Activated naive CD4-positive, alpha-beta T cell treated with anti-CD3 and anti-CD28 coated beads, Interleukin-2, amount 50 U/mL, for 16 hours (primary cell): ENCODE results near the gene CYP2A6.
"Not testable (repeated sequence)": the region's sequence is repeated elsewhere in the genome, so short reads cannot be mapped to it uniquely, and the experiment has no call there.

Experiments used
- DNase-seq: peaks from one replicate; pipeline ENCODE4 v3.0.0-alpha.2; 2020

The CYP2A6 gene

DNA sequence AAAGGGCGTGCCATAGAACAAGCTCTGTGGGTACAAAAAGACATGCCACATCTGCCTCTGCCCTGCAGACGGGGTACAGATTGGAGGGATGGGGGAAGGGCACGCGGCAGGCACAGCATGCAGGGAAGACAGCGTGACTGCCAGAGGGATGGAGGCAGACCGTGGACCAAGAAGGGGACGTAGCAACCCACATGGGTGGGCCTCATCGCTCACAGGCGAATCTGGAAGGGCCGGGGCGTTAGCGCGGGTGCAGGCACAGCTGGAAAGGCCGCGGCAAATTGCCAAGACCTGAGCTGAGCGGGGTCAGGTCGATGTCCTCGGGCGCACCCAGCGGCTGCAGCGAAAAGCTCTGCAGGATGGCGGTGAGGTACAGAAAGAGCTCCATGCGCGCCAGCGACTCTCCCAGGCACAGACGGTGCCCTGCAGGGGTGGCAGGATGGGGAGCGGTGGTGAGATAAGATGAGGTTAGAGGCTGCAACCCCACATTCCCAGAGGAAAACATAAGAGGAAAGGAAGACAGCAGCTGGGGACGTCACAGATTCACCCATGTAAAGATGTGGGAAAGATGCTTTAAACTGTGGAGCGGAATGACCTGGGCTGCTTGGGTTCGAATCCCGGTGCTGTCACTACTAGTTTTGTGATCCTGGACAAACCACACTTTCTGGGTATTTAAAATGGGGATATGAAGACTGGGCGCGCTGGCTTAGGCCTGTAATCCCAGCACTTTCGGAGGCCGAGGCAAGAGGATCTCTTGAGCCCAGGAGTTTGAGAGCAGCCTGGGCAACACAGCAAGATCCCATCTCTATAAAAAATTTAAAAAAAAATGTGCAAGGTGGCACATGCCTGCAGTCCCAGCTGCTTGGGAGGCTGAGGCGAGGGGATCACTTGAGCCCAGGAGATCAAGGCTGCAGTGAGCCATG, 31.5 kb downstream of the CYP2A6 start:
- peak; percentile 84 for DNase-seq

DNA sequence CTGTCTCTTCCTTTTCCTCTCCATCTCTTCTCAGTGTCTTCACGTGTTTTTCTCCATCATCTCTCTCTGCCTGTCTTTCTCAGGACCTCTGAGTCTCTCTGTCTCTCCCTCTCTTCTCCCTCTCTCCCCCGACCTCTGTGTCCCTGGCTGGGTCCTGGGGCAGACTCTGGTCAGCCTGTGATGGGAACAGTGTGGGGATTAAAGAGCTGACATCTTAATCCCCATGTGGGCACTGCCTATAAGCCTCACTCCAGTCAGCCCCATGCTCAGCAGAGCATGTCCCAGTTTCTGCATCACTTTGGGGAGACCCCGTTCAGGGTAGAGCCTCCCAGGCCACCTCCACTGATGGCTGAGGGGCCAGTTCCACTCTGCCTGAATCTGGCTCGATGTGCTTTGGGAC, 35.0 kb downstream of the CYP2A6 start:
- no peak for DNase-seq

GRCh38 chr19:40813182-40813581, 37.1 kb downstream of the CYP2A6 start:
- DNase-seq, result no peak

DNA sequence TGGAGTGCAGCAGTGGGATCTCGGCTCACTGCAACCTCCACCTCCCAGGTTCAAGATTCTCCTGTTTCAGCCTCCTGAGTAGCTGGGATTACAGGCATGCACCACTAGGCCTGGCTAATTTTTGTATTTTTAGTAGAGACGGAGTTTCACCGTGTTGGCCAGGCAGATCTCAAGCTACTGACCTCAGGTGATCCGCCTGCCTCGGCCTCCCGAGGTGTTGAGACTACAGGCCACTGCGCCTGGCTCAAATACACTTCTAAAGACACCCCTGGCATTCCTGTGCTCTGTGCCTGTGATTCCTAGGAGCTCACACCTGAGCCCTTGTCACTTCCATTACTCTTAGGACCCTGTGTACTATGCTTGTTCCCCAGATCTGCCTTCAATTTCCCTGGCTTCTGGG, 37.7 kb downstream of the CYP2A6 start:
- not testable (repeated sequence) for DNase-seq

DNA sequence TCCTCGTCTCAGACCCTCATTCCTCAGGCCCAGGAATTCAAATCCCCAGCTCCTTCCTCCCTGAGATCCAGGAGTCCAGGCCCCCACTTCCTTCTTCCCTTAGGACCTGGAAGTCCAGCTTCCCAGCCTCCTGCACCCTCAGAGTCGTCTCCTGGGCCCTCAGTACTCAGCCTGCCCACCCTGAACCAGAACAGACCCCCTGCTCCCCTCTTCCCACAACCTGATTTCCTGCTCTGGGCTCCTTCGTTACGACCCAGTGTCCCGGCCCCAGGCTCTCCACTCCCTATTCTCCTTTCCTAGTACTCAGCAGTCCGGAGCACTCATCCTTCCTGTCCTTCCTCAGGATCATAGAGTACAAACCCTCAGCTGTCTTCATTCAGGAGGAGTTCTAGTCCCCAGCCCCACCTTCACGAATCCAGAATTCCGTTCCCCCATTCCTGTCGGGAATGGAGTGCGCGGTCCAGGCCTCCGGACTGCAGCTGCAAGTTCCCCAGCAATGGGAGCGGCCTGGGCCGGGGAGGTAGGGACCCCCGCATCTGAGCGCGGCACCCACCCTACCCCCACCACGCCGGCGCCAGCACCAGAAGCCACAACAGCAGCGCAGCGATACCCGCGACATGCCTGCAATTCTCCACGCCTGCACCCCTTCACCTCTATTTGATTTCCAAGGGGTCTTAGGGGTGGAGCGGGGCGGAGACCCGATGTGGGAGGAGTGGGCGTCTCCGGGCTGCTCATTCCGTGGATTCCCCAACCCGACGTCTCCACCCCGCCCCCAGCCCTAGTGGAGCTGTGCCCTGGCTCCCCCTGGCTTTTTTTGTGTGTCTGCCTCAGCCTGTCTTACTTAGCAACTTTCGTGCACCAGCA, 38.5 kb downstream of the CYP2A6 start:
- DNase-seq, result peak; percentile 51

DNA sequence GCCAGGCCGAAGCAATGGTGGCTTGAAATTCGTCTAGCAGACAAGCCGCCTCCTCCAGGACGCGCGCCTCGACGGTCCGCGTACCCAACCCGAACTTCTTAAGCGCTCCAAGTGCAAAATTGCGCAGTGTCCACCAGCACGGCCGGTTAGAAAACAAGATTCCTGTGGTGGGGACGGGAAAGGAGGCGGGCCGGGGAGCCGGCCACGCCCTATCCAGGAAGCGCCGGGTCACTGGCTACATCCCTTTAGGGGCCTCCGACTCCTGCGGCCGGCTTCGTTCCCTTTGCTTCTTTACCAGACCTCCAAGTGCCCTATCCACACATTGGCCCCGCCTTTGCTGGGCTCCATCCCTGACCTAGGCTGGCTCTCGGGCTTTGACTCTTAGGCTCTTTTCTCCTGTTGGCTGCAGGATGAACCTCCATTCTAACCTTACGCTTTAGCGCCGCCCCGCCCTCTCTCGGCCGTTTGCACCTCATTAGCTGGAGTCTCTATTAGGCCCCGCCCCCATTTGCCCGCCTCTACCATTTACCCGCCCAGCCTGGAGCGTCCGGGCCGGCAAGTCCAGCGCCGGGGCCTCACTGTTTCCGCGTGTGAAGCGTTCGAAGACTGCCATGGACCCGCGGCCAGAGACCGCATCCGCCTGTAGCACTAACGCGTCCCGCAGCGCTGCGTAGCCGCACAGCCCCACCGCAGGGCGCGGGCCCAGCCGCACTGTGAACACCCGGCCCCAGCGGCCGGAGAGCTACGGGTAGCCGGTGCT, 39.4 kb downstream of the CYP2A6 start:
- DNase-seq, result peak; percentile 47

GRCh38 chr19:40810160-40810559, 40.1 kb downstream of the CYP2A6 start:
- no peak for DNase-seq

GRCh38 chr19:40809358-40810086, 40.7 kb downstream of the CYP2A6 start:
- no peak for DNase-seq

DNA sequence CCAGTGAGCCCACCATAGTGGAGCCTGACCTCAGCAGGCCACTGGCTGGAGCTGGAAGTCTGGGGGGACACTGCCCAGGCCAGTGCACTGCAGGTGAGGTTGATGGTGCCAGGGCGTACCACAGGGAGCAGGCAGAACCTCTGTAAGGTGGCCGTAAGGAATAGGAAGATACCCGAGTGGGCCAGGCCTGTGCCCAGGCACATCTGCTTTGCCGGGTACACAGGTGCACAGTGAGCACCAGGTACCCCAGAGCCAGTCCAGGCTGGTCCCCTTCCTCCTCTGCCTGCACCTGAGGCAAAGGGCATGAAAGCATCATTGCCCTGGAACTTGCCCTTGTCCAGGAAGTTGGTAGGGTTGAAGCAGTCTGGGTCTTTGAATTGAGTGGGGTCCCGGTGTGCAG, 41.8 kb downstream of the CYP2A6 start:
- DNase-seq, result no peak

GRCh38 chr19:40808021-40808325, 42.3 kb downstream of the CYP2A6 start:
- no peak for DNase-seq

- no peak for DNase-seq
Observed at GRCh38 chr19:40807147-40808020, 42.9 kb downstream of the CYP2A6 start.

DNA sequence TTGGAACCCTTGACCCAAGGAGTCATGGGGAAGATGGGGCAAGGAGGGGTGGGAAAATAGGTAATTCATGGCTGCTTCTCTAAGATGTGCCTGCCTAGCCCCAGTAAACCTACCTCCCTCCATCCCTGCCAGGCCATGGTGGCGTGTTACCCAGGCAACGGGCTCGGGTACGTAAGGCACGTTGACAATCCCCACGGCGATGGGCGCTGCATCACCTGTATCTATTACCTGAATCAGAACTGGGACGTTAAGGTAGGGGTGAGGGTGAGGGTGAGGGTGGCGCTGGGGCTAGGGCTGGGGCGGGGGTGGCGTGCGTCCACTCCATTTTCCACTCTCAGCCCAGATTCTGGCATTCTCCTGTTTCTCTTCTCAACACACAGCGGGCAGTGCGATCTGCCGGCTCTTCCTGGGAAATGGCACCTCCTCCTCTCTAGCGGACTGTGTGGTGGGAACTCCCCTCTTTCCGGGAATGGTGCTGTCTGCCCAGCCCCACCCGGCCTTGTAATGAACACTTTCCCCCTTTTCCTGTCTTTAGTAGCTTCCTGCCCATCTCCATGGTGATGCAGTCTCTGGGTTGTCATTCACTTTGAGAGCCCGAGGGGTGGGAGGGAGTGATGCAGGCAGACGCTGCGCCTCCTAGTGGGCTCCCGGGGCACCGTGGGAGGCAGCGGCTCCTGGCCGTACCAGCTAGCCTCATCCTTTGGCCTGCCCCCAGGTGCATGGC, 43.7 kb downstream of the CYP2A6 start:
- peak; percentile 76 for DNase-seq

DNA sequence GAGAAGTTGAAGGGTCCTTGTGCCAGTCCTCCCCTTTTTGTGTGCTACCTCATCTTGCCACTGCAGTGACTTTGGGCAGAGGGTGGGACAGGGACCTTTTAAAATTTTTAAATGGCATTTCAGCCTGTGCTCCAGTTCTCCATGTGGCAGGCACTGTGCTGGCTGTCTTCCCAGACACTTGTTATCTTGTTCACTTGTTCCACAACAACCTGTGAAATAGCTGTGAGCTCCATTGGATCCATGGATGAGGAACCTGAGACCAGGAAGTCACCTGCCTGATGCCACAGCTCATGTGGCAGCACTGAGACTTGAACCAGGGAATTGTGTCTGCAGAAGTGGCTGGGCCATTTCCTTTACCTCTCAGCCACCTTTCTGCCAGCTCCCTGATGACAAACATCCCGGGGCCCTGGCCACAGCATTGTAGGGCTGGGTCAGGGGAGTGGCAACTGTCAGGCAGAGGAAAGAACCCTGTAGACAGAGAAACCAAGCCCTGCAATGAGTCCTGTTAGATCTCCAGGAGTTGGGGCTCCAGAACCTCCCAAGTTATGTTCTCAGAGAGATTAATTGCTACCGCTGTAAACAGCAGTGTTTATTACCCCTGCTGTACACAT, 44.9 kb downstream of the CYP2A6 start:
- no peak for DNase-seq

DNA sequence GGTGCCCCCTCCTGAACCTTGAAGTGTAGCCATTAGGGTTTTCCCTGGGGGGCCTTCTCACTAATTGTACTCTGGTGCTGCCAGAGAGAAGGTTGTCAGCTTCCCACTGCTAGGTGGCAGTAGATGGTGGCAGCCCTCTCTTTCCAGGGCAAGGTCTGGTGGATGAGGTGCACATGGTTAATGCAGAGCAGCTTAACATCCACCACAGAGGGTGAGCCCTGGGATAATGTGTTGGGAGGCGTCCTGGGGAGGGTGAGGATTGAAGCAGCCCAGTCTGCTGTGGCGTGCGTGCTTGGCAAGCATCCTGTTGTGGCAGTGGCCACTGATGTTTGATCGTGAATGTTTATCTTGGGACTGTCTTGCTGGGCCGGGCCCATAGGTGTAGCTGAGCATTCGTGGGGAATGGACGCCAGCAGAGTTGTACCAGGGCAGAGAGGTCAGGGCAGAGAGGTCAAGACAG, 45.4 kb downstream of the CYP2A6 start:
- no peak for DNase-seq

GRCh38 chr19:40803857-40804782, 46.1 kb downstream of the CYP2A6 start:
- DNase-seq, result peak; percentile 54

DNA sequence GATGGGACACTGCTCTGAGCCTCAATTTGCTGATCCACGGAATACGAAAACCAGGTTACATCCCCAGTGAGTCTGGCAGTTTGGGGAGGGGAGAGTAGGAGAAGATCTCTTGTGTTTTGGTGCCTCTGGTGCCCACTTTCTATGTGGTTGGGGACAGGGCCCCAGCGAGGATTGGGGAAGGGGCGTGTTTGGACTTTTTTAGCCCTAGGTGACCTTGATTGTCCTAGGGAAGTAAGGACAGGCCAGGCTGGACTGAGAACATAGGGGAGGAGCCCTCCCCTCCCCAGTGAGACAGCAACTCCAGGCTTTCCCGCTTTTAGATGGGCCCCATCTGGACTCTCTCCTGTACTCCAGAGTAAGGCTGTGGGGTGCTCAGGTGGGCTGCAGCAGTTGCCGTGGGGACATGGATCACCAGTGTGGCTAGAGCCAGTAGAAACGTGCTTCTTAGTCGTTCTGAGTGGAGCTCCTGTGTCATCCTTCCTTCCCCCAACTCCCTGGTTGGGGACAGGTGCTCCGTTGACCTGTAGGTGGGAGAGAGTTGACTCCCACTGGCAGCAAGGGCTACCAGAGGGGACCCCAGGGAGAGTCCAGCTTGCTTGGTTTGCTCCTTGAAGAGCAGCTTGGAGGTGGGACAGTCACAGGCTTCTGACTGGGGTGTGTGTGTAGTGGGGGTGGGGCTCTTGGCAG, 46.9 kb downstream of the CYP2A6 start:
- no peak for DNase-seq

GRCh38 chr19:40802300-40803169, 47.7 kb downstream of the CYP2A6 start:
- no peak for DNase-seq
